Dermis blood vessel endothelial cell (primary cell): ENCODE results near the gene GIGYF2. TPM values are rescaled to one million over a fixed set of nuclear protein-coding genes. Genes with fewer than 3 reads are reported as not detected.
"Not testable (repeated sequence)": the region's sequence is repeated elsewhere in the genome, so short reads cannot be mapped to it uniquely, and the experiment has no call there.

Experiments
- DNase-seq: peaks from one replicate; pipeline ENCODE4 v3.0.0; 2010
- total RNA-seq: library from RNA; depleted of rRNA; stranded (reverse); fragments of >200 nt; gene quantifications from 2 replicates; pipeline ENCODE4 v1.2.3, GENCODE V29; 2014

Gene GIGYF2
- total RNA-seq = 54.4 and 57.2 TPM in 2 replicates

GRCh38 chr2:232697059-232697806 lies at the start of gene GIGYF2:
Gene GIGYF2, plus strand, starts transcription at chr2:232697331. Its CDS starts 37,867 bp downstream, at chr2:232735198.
- DNase-seq = peak; percentile 98

GRCh38 chr2:232649033-232649432 lies 48.1 kb upstream of the GIGYF2 start:
- no peak for DNase-seq

- no peak for DNase-seq
Observed at GRCh38 chr2:232652505-232652851, 44.7 kb upstream of the GIGYF2 start.

GRCh38 chr2:232653441-232653840 lies 43.7 kb upstream of the GIGYF2 start:
- DNase-seq = no peak

- DNase-seq = no peak
Observed at GRCh38 chr2:232655392-232655791, 41.7 kb upstream of the GIGYF2 start.

GRCh38 chr2:232658217-232658785 lies 38.8 kb upstream of the GIGYF2 start:
- DNase-seq = peak; percentile 11

- DNase-seq = no peak
Observed at GRCh38 chr2:232659359-232659758, 37.8 kb upstream of the GIGYF2 start.

- no peak for DNase-seq
Observed at GRCh38 chr2:232662486-232663260, 34.5 kb upstream of the GIGYF2 start.

- no peak for DNase-seq
Observed at GRCh38 chr2:232666051-232666805, 30.9 kb upstream of the GIGYF2 start.

- no peak for DNase-seq
Observed at GRCh38 chr2:232667989-232668583, 29.0 kb upstream of the GIGYF2 start.

GRCh38 chr2:232668805-232669444 lies 28.2 kb upstream of the GIGYF2 start:
- peak; percentile 50 for DNase-seq

- DNase-seq = no peak
Observed at GRCh38 chr2:232672588-232672987, 24.5 kb upstream of the GIGYF2 start.

GRCh38 chr2:232674491-232674890 lies 22.6 kb upstream of the GIGYF2 start:
- no peak for DNase-seq

- DNase-seq = no peak
Observed at GRCh38 chr2:232675381-232675780, 21.8 kb upstream of the GIGYF2 start.

- DNase-seq = no peak
Observed at GRCh38 chr2:232680006-232680405, 17.1 kb upstream of the GIGYF2 start.

GRCh38 chr2:232681527-232681926 lies 15.6 kb upstream of the GIGYF2 start:
- no peak for DNase-seq

- DNase-seq = no peak
Observed at GRCh38 chr2:232683368-232683767, 13.8 kb upstream of the GIGYF2 start.

GRCh38 chr2:232685391-232685790 lies 11.7 kb upstream of the GIGYF2 start:
- not testable (repeated sequence) for DNase-seq

GRCh38 chr2:232687382-232688160 lies 9.6 kb upstream of the GIGYF2 start:
- no peak for DNase-seq

GRCh38 chr2:232688201-232688600 lies 8.9 kb upstream of the GIGYF2 start:
- no peak for DNase-seq
